Measurements from ENCODE around the gene WDR64.
"Not testable (repeated sequence)": the region's sequence is repeated elsewhere in the genome, so short reads cannot be mapped to it uniquely, and the experiment has no call there.

The WDR64 gene

DNA sequence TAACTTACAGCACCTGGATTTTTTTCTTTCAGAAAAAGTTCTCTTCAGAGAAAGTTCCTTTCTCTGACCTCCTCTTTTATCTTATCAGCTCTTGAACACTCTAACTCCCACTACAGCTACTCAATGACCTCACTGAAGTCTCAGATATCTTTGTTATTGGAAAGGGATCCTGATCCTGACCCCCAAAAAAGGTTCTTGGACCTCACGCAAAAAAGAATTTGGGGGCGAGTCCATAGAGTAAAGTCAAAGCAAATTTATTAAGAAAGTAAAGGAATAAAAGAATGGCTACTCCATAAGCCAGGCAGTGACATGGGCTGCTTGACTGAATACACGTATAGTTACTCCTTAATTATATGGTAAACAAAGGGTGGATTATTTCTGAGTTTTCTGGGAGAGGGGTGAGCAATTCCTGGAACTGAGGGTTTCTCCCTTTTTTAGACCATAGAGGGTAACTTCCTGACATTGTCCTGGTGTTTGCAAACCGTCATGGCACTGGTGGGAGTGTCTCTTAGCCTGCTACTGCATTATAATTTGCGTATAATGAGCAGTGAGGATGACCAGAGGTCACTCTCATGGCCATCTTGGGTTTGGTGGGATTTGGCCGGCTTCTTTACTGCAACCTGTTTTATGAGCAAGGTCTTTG, 44.2 kb downstream of the WDR64 start:
- Histone ChIP-seq H3K36me3 (ENCODE audit: insufficient read depth, low read depth, low read length) (no peaks in the 10 kb centered on the region), H3K9me3 (ENCODE audit: insufficient read depth, low read depth, low read length) (no peaks in the 10 kb centered on the region), H3K27ac (ENCODE audit: low read length) (no peak overlapping the region), H3K4me3 (ENCODE audit: low read length) (no peak overlapping the region), H3K9ac (ENCODE audit: low read depth, low read length) (no peak overlapping the region), H3K4me1 (ENCODE audit: insufficient read depth, low read length) (no peaks in the 10 kb centered on the region), H3K27me3 (ENCODE audit: insufficient read depth, low read length) (no peaks in the 10 kb centered on the region)

DNA sequence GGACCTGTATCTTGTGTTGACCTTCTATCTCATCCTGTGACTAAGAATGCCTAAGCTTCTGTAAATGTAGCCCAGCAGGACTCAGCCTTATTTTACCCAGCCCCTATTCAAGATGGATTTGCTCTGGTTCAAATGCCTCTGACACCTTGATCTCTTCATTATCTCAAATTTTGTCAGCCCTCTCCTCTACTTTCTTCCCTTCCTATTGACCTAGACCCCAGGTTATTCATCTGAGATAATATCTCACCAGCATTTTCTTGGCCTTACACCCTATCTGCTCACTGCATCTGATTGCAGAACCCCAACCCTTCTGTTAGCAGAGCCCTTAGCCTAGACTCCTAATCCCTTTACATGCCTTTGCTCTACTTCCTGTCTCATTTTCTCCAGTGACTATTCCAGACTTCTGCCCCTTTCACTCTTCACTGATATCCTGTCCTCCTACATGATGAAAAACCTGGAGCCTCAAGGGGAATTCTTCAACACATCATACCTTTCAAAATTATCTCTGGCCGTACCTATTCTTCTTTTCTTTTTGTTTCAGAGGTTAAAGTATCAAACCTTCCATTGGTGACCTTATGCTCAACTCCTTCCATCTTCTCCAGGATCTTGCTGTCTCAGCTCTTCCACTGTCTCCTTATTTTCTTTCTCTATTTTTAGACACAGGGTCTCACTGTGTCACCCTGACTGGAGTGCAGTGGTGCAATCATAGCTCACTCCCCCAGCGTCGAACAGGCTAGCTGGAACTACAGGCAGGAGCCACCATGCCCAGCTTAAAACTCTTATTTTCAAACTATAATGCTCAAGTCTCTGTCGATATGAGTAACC, 44.9 kb downstream of the WDR64 start:
- Histone ChIP-seq H3K27ac (ENCODE audit: low read length) (no peak overlapping the region), H3K36me3 (ENCODE audit: insufficient read depth, low read depth, low read length) (no peaks in the 10 kb centered on the region), H3K4me1 (ENCODE audit: insufficient read depth, low read length) (no peaks in the 10 kb centered on the region), H3K9me3 (ENCODE audit: insufficient read depth, low read depth, low read length) (no peaks in the 10 kb centered on the region), H3K4me3 (ENCODE audit: low read length) (no peak overlapping the region), H3K9ac (ENCODE audit: low read depth, low read length) (no peak overlapping the region), H3K27me3 (ENCODE audit: insufficient read depth, low read length) (no peaks in the 10 kb centered on the region)

DNA sequence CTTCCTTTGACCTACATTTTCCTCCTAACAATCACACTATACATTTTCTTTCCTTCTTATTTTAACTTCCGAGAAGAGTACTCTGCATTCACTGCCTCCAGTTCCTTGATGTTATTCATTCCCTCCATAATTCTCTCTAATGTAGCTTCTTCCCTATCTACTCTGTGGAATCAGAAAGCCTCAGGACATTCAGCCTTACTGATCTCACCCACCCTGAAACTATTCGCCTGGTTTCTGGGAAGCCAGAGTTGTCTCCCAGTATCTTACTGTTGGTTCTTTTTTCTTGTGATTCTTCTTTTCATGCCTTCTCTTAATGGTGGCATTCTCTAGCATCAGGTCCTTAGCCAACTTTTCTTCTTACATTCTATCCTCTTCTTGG, 45.5 kb downstream of the WDR64 start:
- H3K36me3 ChIP-seq (ENCODE audit: insufficient read depth, low read depth, low read length): no peaks in the 10 kb centered on the region
- H3K4me3 ChIP-seq (ENCODE audit: low read length): no peak overlapping the region
- H3K27ac ChIP-seq (ENCODE audit: low read length): no peak overlapping the region
- H3K4me1 ChIP-seq (ENCODE audit: insufficient read depth, low read length): no peaks in the 10 kb centered on the region
- H3K9ac ChIP-seq (ENCODE audit: low read depth, low read length): no peak overlapping the region
- no peaks in the 10 kb centered on the region for H3K27me3 ChIP-seq (ENCODE audit: insufficient read depth, low read length)
- no peaks in the 10 kb centered on the region for H3K9me3 ChIP-seq (ENCODE audit: insufficient read depth, low read depth, low read length)

DNA sequence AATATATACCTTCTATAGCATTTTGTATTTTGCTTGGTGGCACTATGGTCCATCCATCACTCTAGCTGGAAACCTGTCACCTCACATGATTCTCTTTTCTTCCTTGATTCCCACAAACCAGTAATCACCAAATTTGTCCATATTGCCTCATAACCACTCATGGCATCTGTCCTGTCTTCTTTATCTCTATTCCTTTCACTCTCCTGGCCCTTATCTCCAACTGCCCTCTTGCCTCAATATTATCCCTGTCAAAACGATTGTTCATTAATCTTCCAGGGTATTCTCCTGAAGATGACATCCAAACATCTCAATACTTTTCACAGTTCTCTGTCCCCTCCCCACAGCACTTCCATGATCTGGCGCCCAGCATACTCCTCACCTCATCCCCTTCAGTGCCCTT, 46.1 kb downstream of the WDR64 start:
- Histone ChIP-seq H3K9me3 (ENCODE audit: insufficient read depth, low read depth, low read length) (no peaks in the 10 kb centered on the region), H3K9ac (ENCODE audit: low read depth, low read length) (no peak overlapping the region), H3K4me1 (ENCODE audit: insufficient read depth, low read length) (no peaks in the 10 kb centered on the region), H3K4me3 (ENCODE audit: low read length) (no peak overlapping the region), H3K27ac (ENCODE audit: low read length) (no peak overlapping the region), H3K27me3 (ENCODE audit: insufficient read depth, low read length) (no peaks in the 10 kb centered on the region), H3K36me3 (ENCODE audit: insufficient read depth, low read depth, low read length) (no peaks in the 10 kb centered on the region)

DNA sequence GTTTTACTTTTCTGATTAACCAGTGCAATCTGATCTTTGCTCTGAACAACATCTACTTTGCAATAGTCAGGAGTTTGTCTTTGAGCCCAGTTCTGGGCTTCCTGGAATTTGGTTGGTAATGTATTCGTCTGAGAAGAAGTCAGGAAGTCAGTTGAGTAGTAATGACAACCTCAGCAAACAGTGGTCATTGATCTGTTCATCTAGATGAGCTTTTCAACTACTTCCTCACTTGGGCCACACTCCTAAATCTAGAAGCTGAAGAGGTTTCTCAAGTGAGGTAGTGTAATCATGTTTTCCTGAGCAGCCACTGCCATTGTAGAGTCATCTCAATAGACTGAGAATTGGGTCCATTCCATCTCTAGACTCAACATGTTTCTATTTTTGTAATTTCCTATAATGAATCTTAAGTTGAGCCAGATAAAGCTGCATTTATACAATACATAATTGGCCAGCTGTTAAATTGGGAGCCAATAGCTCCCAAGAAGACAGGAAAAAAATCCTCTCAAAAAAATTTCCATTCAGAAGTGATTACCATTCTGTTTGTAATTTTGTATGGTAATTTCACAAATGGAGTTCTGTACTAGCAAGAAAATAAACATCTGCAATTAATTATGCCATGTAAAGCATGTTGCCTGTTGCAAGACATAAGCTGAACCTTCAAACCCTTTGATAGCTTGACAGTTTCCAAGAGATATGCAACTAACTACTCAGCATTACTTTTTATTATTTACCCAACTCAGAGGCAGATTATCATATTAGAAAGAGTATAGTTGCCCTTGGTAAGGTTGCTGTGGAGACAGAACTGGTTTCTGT, 49.6 kb downstream of the WDR64 start:
- H3K27ac ChIP-seq (ENCODE audit: low read length): no peak overlapping the region
- H3K36me3 ChIP-seq (ENCODE audit: insufficient read depth, low read depth, low read length): no peaks in the 10 kb centered on the region
- H3K27me3 ChIP-seq (ENCODE audit: insufficient read depth, low read length): no peaks in the 10 kb centered on the region
- H3K4me1 ChIP-seq (ENCODE audit: insufficient read depth, low read length): no peaks in the 10 kb centered on the region
- H3K9me3 ChIP-seq (ENCODE audit: insufficient read depth, low read depth, low read length): no peaks in the 10 kb centered on the region
- no peak overlapping the region for H3K9ac ChIP-seq (ENCODE audit: low read depth, low read length)
- no peak overlapping the region for H3K4me3 ChIP-seq (ENCODE audit: low read length)

DNA sequence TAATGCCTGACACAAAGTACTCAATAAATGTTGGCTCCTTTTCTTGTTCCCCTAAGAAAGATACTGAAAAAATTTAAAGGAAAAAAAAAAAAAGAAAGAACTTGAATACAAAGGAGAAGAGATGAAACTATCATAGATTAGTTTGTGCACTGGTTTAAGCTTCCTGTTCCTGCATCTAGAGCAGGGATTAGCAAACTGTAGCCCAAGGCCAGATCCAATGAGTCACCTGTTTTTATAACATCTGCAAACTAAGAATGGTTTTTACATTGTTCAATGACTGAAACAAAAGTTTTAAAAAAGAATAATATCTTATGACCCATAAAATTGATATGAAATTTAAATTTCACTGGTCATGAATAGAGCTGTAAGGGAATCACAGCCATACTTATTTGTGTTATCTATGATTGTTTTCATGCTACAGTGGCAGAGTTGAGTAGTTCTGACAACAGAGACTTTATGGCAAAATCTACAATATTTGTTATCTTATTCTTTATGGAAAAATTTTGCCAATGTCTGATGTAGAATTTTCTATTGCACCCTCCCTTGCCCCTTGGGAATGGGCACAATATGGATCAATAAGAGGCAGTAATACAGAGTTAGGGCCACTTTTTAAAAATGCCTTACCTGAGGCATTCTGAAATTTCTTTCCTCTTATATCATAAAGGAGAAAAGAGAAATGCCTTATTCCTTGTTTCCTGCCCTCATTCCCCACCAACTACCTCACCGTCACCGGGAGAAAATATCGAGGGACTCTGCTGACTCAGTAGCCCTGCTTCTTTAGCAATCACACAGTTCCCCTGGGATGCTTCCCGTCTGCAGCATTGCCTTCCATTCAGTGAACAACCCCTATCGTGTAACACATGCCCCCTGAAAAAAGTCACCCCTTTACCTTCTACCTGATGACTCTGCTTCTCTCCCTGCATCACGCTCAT, 50.6 kb downstream of the WDR64 start:
- H3K36me3 ChIP-seq (ENCODE audit: insufficient read depth, low read depth, low read length): no peaks in the 10 kb centered on the region

DNA sequence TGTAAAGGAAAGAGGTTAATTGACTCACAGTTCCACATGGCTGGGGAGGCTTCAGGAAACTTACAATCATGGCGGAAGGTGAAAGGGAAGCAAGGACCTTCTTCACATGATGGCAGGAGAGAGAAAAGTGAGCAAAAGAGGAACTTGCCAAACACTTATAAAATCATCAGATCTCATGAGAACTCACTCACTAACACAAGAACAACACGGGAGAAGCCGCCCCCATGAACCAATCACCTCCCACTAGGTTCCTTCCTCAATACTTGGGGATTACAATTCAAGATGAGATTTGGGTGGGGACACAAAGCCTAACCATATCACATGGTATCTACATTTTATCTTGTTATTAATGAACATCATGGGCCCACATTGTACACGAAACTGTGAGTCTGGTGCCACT, 51.7 kb downstream of the WDR64 start:
- H3K4me3 ChIP-seq (ENCODE audit: low read length); H3K9me3 ChIP-seq (ENCODE audit: insufficient read depth, low read depth, low read length); H3K36me3 ChIP-seq (ENCODE audit: insufficient read depth, low read depth, low read length); H3K9ac ChIP-seq (ENCODE audit: low read depth, low read length); H3K4me1 ChIP-seq (ENCODE audit: insufficient read depth, low read length); H3K27me3 ChIP-seq (ENCODE audit: insufficient read depth, low read length); H3K27ac ChIP-seq (ENCODE audit: low read length): not testable (repeated sequence)

More for the DNA sequence above, 50.6 kb downstream of the WDR64 start:
- Histone ChIP-seq H3K9ac (ENCODE audit: low read depth, low read length) (no peak overlapping the region), H3K4me3 (ENCODE audit: low read length) (no peak overlapping the region), H3K27ac (ENCODE audit: low read length) (no peak overlapping the region), H3K27me3 (ENCODE audit: insufficient read depth, low read length) (no peaks in the 10 kb centered on the region), H3K9me3 (ENCODE audit: insufficient read depth, low read depth, low read length) (no peaks in the 10 kb centered on the region), H3K4me1 (ENCODE audit: insufficient read depth, low read length) (no peaks in the 10 kb centered on the region)

DNA sequence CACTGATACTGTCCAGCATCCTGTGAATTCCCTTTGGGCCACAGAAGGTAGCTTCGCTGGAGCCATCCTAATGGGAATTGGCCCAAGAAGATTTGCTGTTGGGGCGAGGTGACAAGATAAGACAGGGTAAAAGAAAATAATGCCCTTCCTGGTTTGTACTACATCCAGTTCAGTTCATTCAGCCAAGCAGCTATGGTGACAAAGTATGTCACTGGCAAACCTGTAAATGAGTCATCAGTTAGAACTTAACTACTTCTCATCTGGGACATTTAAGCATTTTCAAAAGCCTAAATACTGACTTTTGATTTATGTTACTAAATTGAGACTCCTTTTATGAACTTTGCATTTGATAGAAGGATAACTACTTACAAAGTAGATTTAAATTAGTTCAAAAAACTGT, 54.2 kb downstream of the WDR64 start:
- no peak overlapping the region for H3K4me3 ChIP-seq (ENCODE audit: low read length)
- H3K27me3 ChIP-seq (ENCODE audit: insufficient read depth, low read length): no peaks in the 10 kb centered on the region
- no peaks in the 10 kb centered on the region for H3K36me3 ChIP-seq (ENCODE audit: insufficient read depth, low read depth, low read length)
- no peak overlapping the region for H3K9ac ChIP-seq (ENCODE audit: low read depth, low read length)
- no peak overlapping the region for H3K27ac ChIP-seq (ENCODE audit: low read length)
- no peaks in the 10 kb centered on the region for H3K4me1 ChIP-seq (ENCODE audit: insufficient read depth, low read length)
- no peaks in the 10 kb centered on the region for H3K9me3 ChIP-seq (ENCODE audit: insufficient read depth, low read depth, low read length)

DNA sequence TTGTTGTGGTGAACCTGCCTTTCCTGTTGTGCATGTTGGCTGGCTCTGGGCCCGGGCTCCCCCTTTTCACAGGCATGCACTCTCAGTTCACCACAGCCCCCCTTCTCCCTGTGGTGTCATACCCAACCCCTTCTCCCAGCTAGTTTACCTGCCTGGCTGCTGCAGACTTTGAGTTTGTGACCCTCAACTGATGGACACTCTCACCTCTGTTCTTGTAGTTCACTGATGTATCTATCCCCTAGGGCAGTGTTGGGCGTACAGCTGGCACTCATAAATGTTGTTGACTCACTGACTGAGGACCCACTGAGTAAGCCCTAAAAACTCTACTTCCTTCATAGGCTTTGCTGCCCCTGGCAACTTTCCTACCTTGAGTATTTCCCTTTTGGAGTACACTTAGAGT, 54.9 kb downstream of the WDR64 start:
- no peak overlapping the region for H3K9ac ChIP-seq (ENCODE audit: low read depth, low read length)
- H3K9me3 ChIP-seq (ENCODE audit: insufficient read depth, low read depth, low read length): no peaks in the 10 kb centered on the region
- no peak overlapping the region for H3K27ac ChIP-seq (ENCODE audit: low read length)
- H3K27me3 ChIP-seq (ENCODE audit: insufficient read depth, low read length): no peaks in the 10 kb centered on the region
- H3K4me3 ChIP-seq (ENCODE audit: low read length): no peak overlapping the region
- no peaks in the 10 kb centered on the region for H3K4me1 ChIP-seq (ENCODE audit: insufficient read depth, low read length)
- H3K36me3 ChIP-seq (ENCODE audit: insufficient read depth, low read depth, low read length): no peaks in the 10 kb centered on the region

DNA sequence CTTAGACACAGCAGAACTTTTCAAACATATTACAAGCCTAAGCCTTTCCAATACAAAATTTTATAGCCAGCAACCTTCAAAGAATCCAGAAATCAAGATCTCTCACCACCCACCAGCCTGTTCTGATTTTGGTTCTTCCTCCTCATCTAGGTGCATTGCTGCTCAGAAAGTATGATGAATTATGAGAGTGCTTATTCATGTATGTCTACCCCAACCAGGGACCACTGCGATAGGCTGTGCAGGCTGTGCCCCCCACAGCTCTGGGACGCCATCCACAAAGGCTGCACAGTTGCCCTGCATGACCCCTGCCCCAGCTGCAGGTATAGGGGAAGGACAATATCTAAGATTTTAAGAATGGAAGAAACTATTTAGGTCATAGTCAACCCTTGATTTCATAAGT, 55.4 kb downstream of the WDR64 start:
- Histone ChIP-seq H3K9me3 (ENCODE audit: insufficient read depth, low read depth, low read length) (no peaks in the 10 kb centered on the region), H3K27me3 (ENCODE audit: insufficient read depth, low read length) (no peaks in the 10 kb centered on the region), H3K4me1 (ENCODE audit: insufficient read depth, low read length) (no peaks in the 10 kb centered on the region), H3K4me3 (ENCODE audit: low read length) (no peak overlapping the region), H3K27ac (ENCODE audit: low read length) (no peak overlapping the region), H3K36me3 (ENCODE audit: insufficient read depth, low read depth, low read length) (no peaks in the 10 kb centered on the region), H3K9ac (ENCODE audit: low read depth, low read length) (no peak overlapping the region)

DNA sequence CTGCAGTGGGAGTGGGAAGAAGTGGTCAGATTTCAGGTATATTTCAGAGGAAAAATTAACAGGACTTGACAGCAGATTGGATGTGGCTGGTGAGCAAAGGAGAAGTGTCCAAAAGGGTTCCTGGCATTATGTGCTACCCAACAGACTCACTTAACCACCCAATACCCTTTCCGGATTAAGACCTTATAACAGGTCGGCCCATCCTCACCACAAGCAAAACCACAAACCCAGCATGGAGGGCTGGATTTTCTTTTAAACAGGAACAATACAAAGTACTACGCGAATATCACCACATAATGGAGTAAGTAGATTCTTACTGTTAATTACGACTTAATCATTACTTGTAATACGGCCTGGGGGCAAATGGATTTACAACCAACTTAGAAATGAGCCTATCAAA, 59.2 kb downstream of the WDR64 start:
- Histone ChIP-seq H3K9ac (ENCODE audit: low read depth, low read length) (no peak overlapping the region), H3K27ac (ENCODE audit: low read length) (no peak overlapping the region), H3K36me3 (ENCODE audit: insufficient read depth, low read depth, low read length) (no peaks in the 10 kb centered on the region), H3K4me1 (ENCODE audit: insufficient read depth, low read length) (no peaks in the 10 kb centered on the region), H3K27me3 (ENCODE audit: insufficient read depth, low read length) (no peaks in the 10 kb centered on the region), H3K4me3 (ENCODE audit: low read length) (no peak overlapping the region), H3K9me3 (ENCODE audit: insufficient read depth, low read depth, low read length) (no peaks in the 10 kb centered on the region)
